Muscle of back (tissue), 11 donors: ENCODE measurements around the gene SEMA3F. TPM values are rescaled to one million over a fixed set of nuclear protein-coding genes. Genes with fewer than 3 reads are reported as not detected.

Experiments used
- DNase-seq, 3 donors: peaks; one replicate each; pipeline versions ENCODE4 v3.0.0 to v3.0.0-alpha.2; 2013
- polyA plus RNA-seq, 10 donors: library from polyadenylated mRNA; unstranded; fragments of 120-200 nt; gene quantifications; one replicate each; pipeline ENCODE4 v1.2.1, GENCODE V29; 2013; ENCODE audit not compliant: insufficient read length in 10 of 10

Gene SEMA3F
- polyA plus RNA-seq, 10 donors = 9.5 to 38.2 (median 11.4) TPM

GRCh38 chr3:50193286-50193685 is 38.2 kb downstream of the SEMA3F start:
- no peak for DNase-seq

- no peak for DNase-seq
These were observed 38.6 kb downstream of the SEMA3F start for GRCh38 chr3:50193746-50194127.

GRCh38 chr3:50194128-50194902 is 39.2 kb downstream of the SEMA3F start:
- peak; percentile 34 to 80 (median 59) for DNase-seq

GRCh38 chr3:50194903-50195500 is 39.9 kb downstream of the SEMA3F start:
- DNase-seq = no peak

- DNase-seq = no peak
These were observed 40.6 kb downstream of the SEMA3F start for GRCh38 chr3:50195501-50196252.

- DNase-seq = no peak
These were observed 41.2 kb downstream of the SEMA3F start for GRCh38 chr3:50196253-50196801.

GRCh38 chr3:50201573-50202315 is 46.6 kb downstream of the SEMA3F start:
- no peak for DNase-seq

GRCh38 chr3:50202353-50203112 is 47.4 kb downstream of the SEMA3F start:
- no peak for DNase-seq

- peak in 1 of 3 donors; percentile 41 for DNase-seq
These were observed 48.1 kb downstream of the SEMA3F start for GRCh38 chr3:50203113-50203808.

- DNase-seq = no peak
These were observed 49.0 kb downstream of the SEMA3F start for GRCh38 chr3:50203809-50204803.

GRCh38 chr3:50204804-50205412 is 49.8 kb downstream of the SEMA3F start, which contains the start of gene SLC38A3:
TSS of gene SLC38A3 (plus strand) at chr3:50205271. CDS start at chr3:50214200, 8,929 bp downstream.
- peak in 1 of 3 donors; percentile 58 for DNase-seq

- DNase-seq = peak in 1 of 3 donors; percentile 42
These were observed 50.5 kb downstream of the SEMA3F start for GRCh38 chr3:50205413-50206276.

- no peak for DNase-seq
These were observed 52.4 kb downstream of the SEMA3F start for GRCh38 chr3:50207359-50208042.

- no peak for DNase-seq
These were observed 53.7 kb downstream of the SEMA3F start for GRCh38 chr3:50208677-50209344.

GRCh38 chr3:50210176-50210509 is 55.0 kb downstream of the SEMA3F start:
- no peak for DNase-seq
